Esophagus mucosa (tissue), 1 donor: ENCODE measurements around the gene ZBTB42. TPM values are rescaled to one million over a fixed set of nuclear protein-coding genes. Genes with fewer than 3 reads are reported as not detected.

Experiments used
- ATAC-seq: fragments of 200-7000 bp; cut with Tn5 transposase; one replicate; pipeline ENCODE4 v1.9.1; 2020
- total RNA-seq: library from RNA; stranded (reverse); gene quantifications from one replicate; pipeline ENCODE4 v1.2.4, GENCODE V29; 2023
- donor health status: DM: yes; HTN: yes; CAD: no.

The ZBTB42 gene
- total RNA-seq, 1 donor from 2014 or later = 6.4 TPM

DNA sequence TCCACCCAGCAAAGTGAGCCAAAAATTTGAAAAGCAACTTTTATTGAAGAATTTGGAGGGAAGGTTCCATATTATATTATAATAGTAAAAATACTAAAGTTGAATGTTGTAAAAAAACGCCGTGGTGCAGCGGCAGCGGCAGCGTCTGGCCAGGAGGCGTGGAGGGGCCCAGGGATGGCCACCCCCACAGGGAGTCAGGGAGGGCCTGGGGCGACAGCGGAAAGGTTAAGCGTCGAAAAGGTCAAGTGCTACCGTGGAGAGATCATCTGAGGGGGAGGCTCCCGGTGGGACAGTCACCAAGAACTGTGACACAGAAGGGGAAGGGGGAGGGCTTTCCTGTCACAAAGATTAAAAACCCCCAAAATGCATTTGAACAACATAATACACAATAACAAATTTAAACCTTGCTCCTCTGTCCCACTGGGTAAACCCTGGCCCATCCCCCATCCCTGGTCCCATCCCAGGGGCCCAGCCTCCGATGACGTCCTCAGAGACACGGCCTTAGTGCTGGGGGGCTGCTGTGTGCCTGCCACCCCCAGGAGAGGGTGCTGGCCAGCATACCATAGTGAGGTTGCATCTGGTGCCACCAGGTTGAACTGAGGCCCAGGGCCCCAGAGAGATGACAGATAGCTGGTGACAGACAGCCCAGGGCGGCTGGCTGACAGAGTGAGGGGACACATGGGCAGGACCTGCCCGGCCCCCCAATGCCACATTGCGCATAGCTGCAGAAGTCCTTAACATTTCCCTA is 31.4 kb upstream of the ZBTB42 start:
- no peak for ATAC-seq

- no peak for ATAC-seq
These were observed 30.8 kb upstream of the ZBTB42 start for GRCh38 chr14:104770072-104770579.

GRCh38 chr14:104770851-104771272 is 30.0 kb upstream of the ZBTB42 start:
- no peak for ATAC-seq

GRCh38 chr14:104771374-104771773 is 29.5 kb upstream of the ZBTB42 start:
- no peak for ATAC-seq

DNA sequence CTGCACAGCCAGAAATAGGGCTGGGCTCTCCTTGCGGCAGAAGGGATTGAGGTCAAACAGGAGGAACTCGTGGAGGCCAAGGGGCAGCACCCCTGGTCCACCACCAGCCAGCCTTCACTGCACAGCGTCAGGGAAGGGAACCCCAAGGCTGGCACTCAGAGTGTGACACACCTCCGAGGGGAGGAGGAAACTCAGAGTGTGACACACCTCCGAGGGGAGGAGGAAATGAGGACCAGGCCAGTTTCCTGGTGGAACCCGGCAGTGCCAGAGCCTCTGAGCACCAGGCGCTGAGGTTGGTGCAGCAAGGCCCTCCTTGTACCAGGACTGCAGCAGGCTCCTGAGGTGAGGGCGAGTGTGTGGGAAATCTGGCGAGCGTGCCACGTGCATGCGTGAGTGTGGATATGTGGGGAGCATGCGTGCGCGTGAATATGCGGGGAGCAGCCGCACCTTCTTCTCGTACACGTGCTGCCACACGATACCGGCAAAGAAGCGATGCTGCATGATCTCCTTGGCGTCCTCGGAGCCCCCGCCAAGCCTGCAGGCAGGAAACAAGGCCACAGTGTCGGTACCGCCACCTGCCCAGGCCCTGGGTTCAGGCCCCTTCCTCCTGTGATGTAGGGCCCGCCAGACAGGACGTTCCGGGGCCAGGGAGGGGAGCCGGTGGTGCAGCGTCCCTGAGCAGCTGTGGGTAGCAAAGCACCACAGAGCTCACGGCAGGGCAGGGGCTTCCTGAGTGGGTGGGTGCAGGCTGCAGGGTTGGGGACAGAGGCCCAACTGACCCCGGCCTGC is 28.8 kb upstream of the ZBTB42 start:
- peak; percentile 55 for ATAC-seq

DNA sequence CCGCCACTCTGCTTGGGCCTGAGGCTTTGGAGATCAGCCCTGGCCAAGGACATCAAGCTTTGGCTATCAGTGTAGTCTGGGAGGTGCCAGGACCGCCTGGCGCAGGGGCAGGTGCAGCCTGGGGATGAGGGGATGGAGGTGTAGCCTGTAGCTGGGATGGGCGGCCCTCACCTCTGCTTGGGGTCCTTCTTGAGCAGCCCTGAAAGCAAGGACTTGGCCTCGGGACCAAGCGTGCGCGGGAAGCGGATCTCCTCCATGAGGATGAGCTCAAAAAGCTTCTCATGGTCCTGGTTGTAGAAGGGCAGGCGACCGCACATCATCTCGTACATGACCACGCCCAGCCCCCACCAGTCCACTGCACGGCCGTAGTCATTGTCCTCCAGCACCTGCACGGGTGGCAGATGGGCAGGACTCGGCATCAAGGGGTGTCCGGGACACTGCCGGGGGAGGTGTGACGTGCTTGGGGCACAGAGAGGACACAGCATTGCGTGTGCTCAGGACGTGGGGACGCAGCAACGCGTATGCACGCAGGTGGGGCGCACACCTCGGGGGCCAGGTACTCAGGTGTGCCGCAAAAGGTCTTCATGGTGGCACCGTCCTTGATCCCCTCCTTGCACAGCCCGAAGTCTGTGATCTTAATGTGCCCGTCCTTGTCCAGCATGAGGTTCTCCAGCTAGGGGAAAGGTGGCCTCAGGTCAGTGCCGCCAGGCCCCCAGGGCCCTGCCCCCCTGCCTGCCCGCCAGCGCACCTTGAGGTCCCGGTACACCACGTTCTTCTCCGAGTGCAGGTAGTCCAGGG is 28.0 kb upstream of the ZBTB42 start:
- ATAC-seq = no peak

- ATAC-seq = no peak
These were observed 27.1 kb upstream of the ZBTB42 start for GRCh38 chr14:104773505-104774452.

DNA sequence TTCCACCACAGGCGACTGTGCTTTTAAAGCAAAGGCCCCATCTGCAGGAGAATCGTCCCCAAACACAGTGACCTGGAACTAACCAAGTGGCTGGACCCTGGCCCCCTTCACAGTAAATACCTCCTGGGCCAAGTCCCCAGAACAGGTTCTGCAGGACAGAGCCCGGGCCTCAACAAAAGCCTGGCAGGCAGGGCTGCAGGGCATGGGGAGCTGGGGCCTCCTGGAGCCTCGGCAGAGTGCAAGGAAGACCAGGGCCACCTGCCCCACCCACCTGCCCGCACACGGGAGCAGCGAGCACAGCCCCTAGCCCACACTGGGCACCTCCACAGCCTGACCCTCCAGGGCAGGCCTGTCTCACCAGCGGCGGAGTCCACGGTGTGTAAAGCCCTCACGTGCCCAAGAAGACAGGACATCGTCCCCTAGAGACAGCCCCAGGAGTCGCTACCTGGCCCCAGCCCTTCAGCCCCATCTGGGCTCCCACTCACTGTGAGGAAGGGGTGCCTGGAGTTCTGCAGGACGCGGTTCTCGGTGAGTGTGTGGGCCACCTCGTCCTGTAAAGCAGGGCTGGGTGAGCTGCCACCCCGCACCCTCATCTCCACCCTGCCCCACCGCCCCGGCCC is 26.3 kb upstream of the ZBTB42 start:
- peak; percentile 13 for ATAC-seq

- no peak for ATAC-seq
These were observed 25.8 kb upstream of the ZBTB42 start for GRCh38 chr14:104775073-104775489.

DNA sequence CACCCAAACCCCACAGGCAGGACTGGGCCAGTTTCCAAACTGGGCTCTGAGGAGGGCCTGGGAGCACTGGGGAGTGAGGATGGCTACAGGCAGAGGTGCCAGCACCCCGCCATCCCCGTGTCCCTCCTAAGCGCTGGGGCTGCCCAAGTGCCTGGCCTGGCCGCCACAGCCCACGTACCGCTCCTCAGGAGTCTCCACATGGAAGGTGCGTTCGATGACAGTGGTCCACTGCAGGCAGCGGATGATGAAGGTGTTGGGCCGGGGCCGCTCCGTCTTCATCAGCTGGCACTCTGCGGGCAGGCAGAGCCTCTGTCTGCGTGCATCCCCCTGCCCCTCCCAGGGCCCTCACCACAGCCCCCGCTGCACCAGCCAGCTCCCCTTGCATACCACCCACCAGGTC is 24.4 kb upstream of the ZBTB42 start:
- ATAC-seq = no peak

- ATAC-seq = no peak
These were observed 23.7 kb upstream of the ZBTB42 start for GRCh38 chr14:104776961-104777807.

DNA sequence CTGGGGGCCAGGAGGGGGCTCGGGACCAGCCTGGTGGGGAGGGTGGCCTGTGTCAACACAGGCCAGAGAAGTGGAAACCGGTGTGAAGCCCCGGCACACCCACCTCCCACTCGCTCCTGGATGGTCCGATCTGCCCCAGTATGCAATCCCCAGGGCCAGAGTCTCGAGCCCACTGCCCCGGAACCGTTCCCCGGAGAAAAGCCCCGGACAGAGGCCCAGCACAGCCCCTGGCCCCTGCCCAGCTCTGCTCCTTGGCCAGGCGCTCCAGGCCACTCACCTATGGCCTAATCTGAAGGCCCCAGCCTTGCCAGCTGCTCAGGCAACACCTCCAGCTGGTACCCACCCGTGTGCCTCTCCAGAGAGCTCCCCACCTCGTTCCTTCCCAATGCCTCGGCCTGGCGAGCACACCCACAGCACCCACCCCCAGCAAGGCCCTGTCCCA is 23.1 kb upstream of the ZBTB42 start:
- ATAC-seq = no peak

- no peak for ATAC-seq
These were observed 22.1 kb upstream of the ZBTB42 start for GRCh38 chr14:104778694-104779331.

DNA sequence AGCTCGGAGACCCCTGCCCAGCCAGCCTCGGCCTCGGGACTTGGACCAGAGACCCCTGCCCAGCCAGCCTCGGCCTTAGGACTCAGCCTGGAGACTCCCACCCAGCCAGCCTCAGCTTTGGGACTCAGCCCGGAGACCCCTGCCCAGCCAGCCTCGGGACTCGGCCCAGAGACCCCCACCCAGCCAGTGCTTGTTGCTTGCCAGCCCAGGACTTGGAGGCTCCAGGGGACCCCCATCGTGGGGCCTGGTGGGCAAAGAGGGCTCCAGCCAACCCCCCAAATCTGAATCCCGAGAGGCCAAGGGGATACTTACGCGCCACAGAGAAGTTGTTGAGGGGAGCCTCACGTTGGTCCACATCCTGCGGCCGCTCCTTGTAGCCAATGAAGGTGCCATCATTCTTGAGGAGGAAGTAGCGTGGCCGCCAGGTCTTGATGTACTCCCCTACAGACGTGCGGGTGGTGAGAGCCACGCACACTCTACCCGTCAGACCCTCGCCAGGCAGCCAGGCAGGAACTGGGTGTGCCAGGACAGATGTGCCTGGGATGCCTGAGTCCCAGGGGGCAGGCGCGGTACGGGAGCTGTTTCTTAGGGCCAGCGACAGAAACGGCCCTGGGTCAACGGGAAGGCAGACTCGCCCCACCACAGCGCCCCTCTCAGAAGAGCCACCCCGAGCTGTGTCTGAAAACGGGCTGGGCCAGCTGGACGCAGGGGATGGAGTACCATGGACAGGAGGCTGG is 21.0 kb upstream of the ZBTB42 start:
- no peak for ATAC-seq

DNA sequence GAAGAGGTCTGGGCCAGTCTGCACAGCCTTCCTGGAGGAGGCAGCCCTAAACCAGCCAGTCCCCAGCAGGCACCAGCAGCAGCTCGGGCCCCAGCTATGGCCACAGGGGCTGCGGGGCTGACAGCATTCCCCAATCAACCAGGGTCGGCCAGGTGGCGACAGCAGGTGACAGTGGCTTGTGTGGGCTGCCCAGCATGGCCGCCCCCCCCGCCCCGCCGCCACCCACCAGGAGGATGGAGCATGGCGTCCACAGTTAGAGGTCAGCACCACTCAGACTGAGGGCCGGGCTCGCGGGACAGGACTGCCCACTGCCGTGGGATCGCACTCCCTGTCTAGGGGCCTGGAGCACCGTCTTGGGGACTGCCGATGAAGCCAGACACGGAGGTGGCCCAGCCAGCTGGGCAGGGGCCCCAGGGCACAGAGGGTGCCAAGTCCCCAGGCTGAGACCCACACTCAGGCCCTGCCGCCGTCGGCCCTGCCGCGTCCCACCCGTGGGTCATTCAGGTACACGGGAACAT is 20.3 kb upstream of the ZBTB42 start:
- no peak for ATAC-seq

GRCh38 chr14:104781271-104782077 is 19.4 kb upstream of the ZBTB42 start:
- no peak for ATAC-seq

GRCh38 chr14:104782086-104782807 is 18.7 kb upstream of the ZBTB42 start:
- no peak for ATAC-seq
